Aorta (tissue), 5 donors: ENCODE measurements around the gene MAN2A1. TPM values are rescaled to one million over a fixed set of nuclear protein-coding genes. Genes with fewer than 3 reads are reported as not detected.
"Not testable (repeated sequence)": the region's sequence is repeated elsewhere in the genome, so short reads cannot be mapped to it uniquely, and the experiment has no call there.

Source experiments
- ATAC-seq: fragments of 200-7000 bp; cut with Tn5 transposase; one replicate; pipeline ENCODE4 v1.9.1; 2022; ENCODE audit warnings: moderate library complexity; ENCODE audit not compliant: low FRiP score
- DNase-seq, 2 donors: peaks; one replicate each; pipeline ENCODE4 v3.0.0-alpha.2; 2020
- H3K27ac ChIP-seq, 2 donors: one replicate each; pipeline ENCODE4 v1.5.1; 2013; ENCODE audit warnings: low read length in 2 of 2, mild to moderate bottlenecking in 2 of 2, moderate library complexity in 2 of 2, control low read depth in 1 of 2, inconsistent platforms in 1 of 2, low read depth in 1 of 2
- H3K27me3 ChIP-seq, 2 donors: one replicate each; pipeline ENCODE4 v1.6.1; 2013; ENCODE audit warnings: control low read depth in 1 of 2, low read length in 1 of 2, mild to moderate bottlenecking in 1 of 2, moderate library complexity in 1 of 2; ENCODE audit not compliant: insufficient read depth in 2 of 2, control insufficient read depth in 1 of 2
- H3K36me3 ChIP-seq, 2 donors: one replicate each; pipeline ENCODE4 v1.6.1; 2013; ENCODE audit warnings: control low read depth in 1 of 2, low read length in 1 of 2, mild to moderate bottlenecking in 1 of 2; ENCODE audit not compliant: insufficient read depth in 2 of 2, control insufficient read depth in 1 of 2
- H3K4me1 ChIP-seq, 2 donors: one replicate each; pipeline ENCODE4 v1.6.1; 2013; ENCODE audit warnings: low read length in 2 of 2, control low read depth in 1 of 2, mild to moderate bottlenecking in 1 of 2, moderate library complexity in 1 of 2; ENCODE audit not compliant: insufficient read depth in 2 of 2, control insufficient read depth in 1 of 2
- H3K4me3 ChIP-seq, 2 donors: one replicate each; pipeline ENCODE4 v1.5.1; 2013; ENCODE audit warnings: low read length in 2 of 2, control low read depth in 1 of 2, mild to moderate bottlenecking in 1 of 2
- H3K9me3 ChIP-seq: one replicate; pipeline ENCODE4 v1.6.1; 2013; ENCODE audit warnings: mild to moderate bottlenecking, low read length; ENCODE audit not compliant: control insufficient read depth
- WGBS, 2 donors: extraction: QIAGEN DNeasy Blood & Tissue Kit; methylation state at CpG; one replicate each; pipeline ENCODE4 v1.1.7; 2013; 5-methylcytosine and 5-hydroxymethylcytosine counted together
- intact Hi-C, 2 donors: fragments of 100-400 bp; cut with DNase I; formaldehyde crosslinking; loops; one replicate each; pipeline versions ENCODE4 v1.14.2 to v1.15.0; 2022
- polyA plus RNA-seq, 2 donors: library from polyadenylated mRNA; stranded (reverse); fragments of 200-250 nt; gene quantifications; one replicate each; pipeline ENCODE4 v1.2.3, GENCODE V29; 2013
- total RNA-seq, 2 donors: library from RNA; stranded (reverse); fragmentation: NEBNext Ultra II Directional; extraction: Animal tissue kit (Norgen Biotek cat#: 25700); gene quantifications; one replicate each; pipeline ENCODE4 v1.2.1, GENCODE V29; 2021
- donor health status: healthy with polysubstance abuse.
- donor health status: Bipolar disorder and iron deficiency.
- donor health status: DM: no; HTN: no; CAD: no.
- donor health status: DM: no; HTN: no; CAD: no.
- donor health status: DM: yes; HTN: yes; CAD: no.

Gene MAN2A1
- total and polyA plus RNA-seq, 4 donors = 14.5 to 69.7 (median 40.6) TPM

DNA sequence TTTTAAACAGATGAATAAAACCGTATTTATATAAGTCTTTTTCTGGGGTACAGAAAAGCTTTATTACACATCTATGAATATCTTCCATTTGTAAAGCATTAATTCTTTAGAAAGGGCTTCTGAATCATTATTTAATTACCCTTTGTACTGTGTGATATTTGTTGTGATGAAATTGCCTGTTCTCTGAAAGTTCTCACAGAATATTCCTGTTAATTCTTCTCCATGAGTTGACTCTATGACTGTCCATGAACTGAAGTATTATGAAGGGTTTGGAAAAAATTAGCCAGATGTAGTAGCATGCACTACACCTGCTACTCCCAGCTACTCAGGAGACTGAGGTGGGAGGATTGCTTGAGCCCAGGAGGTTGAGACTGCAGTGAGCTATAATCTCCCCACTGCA, 127.0 kb downstream of the MAN2A1 start:
- peaks cover 0 to 3% of the 10 kb centered on the region in 2 donors for H3K36me3 ChIP-seq
- DNase-seq = no peak
- no peak for ATAC-seq
- H3K27ac ChIP-seq = no peak overlapping the region
- H3K27me3 ChIP-seq = no peaks in the 10 kb centered on the region
- WGBS, 2 donors = 96 to 97% methylated on average over 1 of the region's 1 CpG
- H3K4me1 ChIP-seq = no peaks in the 10 kb centered on the region
- intact Hi-C loops = no loop called here
- H3K9me3 ChIP-seq = no peaks in the 10 kb centered on the region
- no peak overlapping the region for H3K4me3 ChIP-seq

DNA sequence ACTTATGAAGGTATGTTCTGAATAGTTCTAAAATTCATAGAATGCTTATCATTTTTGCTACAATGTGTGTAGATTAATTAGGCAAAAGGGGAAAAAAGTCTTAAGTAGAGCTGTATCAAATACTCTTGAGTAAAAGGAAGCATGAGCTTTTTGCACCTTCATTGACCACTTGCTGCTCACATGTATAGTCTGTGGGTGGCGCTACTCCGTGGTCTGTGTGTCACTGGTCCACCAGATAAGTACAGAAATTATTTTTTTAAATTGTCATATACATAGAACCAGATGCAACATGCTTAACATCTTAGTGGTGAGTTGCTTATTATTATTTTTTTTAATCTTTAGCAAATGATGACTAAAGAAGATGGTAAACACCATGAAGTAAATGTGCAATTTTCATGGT, 130.2 kb downstream of the MAN2A1 start:
- H3K9me3 ChIP-seq = no peaks in the 10 kb centered on the region
- WGBS, 2 donors = 42 to 70% methylated on average over 2 of the region's 2 CpGs
- DNase-seq (no peak), ATAC-seq (no peak)
- intact Hi-C loops = loop anchor here in 1 of 2 donors (10.0 kb wide), 1 partner anchor 125 kb away; no protein-coding TSS in a partner anchor
- no peaks in the 10 kb centered on the region for H3K4me1 ChIP-seq
- H3K27me3 ChIP-seq = no peaks in the 10 kb centered on the region
- no peak overlapping the region for H3K4me3 ChIP-seq
- H3K36me3 ChIP-seq = peaks cover 0 to 3% of the 10 kb centered on the region in 2 donors
- H3K27ac ChIP-seq = no peak overlapping the region

DNA sequence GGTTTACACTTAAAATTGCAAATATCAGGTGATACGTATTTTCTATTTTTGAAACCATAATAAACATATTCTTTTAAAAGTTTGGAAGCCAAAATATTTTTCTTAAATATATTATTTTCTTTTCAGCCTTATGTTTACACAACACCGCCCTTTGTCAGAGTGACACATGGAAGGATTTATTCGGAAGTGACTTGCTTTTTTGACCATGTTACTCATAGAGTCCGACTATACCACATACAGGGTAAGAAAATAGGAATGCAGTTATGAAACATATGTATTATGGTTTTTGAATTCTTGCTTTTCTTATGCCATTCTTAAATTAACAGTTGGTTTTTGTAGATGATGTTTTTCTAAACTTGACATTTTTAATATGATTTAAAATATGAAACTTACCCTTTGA, 133.9 kb downstream of the MAN2A1 start:
- ATAC-seq = no peak
- no peak overlapping the region for H3K27ac ChIP-seq
- 69 to 73% methylated on average over 4 of the region's 4 CpGs for WGBS, 2 donors
- H3K4me3 ChIP-seq = no peak overlapping the region
- intact Hi-C loops = loop anchor here in 1 of 2 donors (10.0 kb wide), 1 partner anchor 129 kb away; no protein-coding TSS in a partner anchor
- no peak for DNase-seq
- H3K27me3 ChIP-seq = no peaks in the 10 kb centered on the region
- no peaks in the 10 kb centered on the region for H3K4me1 ChIP-seq
- H3K36me3 ChIP-seq = peaks cover 0 to 3% of the 10 kb centered on the region in 2 donors
- no peaks in the 10 kb centered on the region for H3K9me3 ChIP-seq

DNA sequence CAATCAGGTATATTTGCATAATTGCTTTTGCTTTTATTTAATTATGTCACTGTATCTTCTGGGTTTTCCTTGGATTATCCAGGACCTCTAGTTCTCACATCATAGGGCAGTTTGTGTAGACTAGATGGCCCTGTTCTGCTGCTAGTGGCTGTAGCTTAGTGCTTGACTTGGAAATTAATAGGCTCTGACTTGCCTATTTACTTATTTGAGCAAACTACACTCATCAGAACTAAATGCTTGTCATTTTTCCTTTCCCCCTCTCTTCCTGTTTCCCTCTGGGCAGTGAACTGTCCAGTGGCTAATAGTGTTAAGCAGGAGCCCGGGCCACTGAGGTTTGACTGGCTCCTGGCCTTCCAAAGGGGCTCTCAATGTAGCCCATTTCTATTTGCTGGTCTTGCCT, 135.7 kb downstream of the MAN2A1 start:
- Histone ChIP-seq H3K27me3 (no peaks in the 10 kb centered on the region), H3K9me3 (no peaks in the 10 kb centered on the region), H3K4me3 (no peak overlapping the region), H3K4me1 (peaks cover 0 to 2% of the 10 kb centered on the region in 2 donors), H3K36me3 (peaks cover 0 to 2% of the 10 kb centered on the region in 2 donors), H3K27ac (no peak overlapping the region)
- DNase-seq = no peak
- intact Hi-C loops = loop anchor here in 1 of 2 donors (10.0 kb wide), 1 partner anchor 131 kb away; no protein-coding TSS in a partner anchor
- 98 to 100% methylated on average over 1 of the region's 1 CpG for WGBS, 2 donors
- ATAC-seq = no peak

DNA sequence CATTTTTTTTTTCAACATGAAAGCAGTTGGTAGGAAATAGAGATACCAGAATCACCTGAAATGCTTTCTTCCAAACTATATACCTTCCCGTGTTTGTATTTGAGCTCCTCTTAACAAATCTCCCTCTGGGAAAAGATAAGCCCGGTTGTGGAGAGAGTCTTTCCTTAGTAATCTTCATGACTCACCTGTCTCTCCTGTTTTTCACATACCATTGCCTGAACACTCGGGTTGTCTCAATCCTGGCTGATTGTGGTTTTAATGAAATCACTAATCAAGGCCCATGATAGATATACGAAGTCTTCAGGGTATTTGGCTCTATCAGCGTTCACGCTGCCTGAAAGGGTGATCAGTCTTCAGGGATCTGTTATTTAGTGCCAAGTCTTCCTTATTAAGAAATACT, 136.7 kb downstream of the MAN2A1 start:
- Histone ChIP-seq H3K36me3 (peaks cover 0 to 4% of the 10 kb centered on the region in 2 donors), H3K4me1 (peaks cover 0 to 2% of the 10 kb centered on the region in 2 donors), H3K4me3 (no peak overlapping the region), H3K27ac (no peak overlapping the region), H3K9me3 (no peaks in the 10 kb centered on the region), H3K27me3 (no peaks in the 10 kb centered on the region)
- WGBS, 2 donors = 83 to 84% methylated on average over 6 of the region's 6 CpGs
- DNase-seq (no peak), ATAC-seq (no peak)
- intact Hi-C loops = loop anchor here in 1 of 2 donors (10.0 kb wide), 1 partner anchor 132 kb away; no protein-coding TSS in a partner anchor

DNA sequence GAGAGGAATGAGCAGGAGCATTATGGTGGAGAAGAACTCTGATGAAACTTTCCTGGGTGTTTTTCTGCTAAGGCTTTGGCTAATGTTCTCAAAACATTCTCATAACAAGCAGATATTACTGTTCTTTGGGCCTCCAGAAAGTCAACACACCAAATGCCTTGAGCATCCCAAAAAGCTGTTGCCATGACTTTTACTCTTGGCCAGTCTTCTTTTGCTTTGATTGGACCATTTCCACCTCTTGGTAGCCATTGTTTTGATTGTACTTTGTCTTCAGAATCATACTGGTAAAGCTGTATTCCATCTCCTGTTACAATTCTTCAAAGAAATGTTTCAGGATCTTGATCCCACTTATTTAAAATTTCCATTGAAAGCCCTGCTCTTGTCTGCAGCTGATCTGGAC, 139.6 kb downstream of the MAN2A1 start:
- Histone ChIP-seq H3K4me3 (no peak overlapping the region), H3K27ac (no peak overlapping the region), H3K4me1 (peaks cover 0 to 2% of the 10 kb centered on the region in 2 donors), H3K36me3 (peaks cover 0 to 4% of the 10 kb centered on the region in 2 donors), H3K9me3 (no peaks in the 10 kb centered on the region), H3K27me3 (no peaks in the 10 kb centered on the region)
- intact Hi-C loops = loop anchor here in 1 of 2 donors (10.0 kb wide), 1 partner anchor 135 kb away; no protein-coding TSS in a partner anchor
- DNase-seq = no peak
- no peak for ATAC-seq

DNA sequence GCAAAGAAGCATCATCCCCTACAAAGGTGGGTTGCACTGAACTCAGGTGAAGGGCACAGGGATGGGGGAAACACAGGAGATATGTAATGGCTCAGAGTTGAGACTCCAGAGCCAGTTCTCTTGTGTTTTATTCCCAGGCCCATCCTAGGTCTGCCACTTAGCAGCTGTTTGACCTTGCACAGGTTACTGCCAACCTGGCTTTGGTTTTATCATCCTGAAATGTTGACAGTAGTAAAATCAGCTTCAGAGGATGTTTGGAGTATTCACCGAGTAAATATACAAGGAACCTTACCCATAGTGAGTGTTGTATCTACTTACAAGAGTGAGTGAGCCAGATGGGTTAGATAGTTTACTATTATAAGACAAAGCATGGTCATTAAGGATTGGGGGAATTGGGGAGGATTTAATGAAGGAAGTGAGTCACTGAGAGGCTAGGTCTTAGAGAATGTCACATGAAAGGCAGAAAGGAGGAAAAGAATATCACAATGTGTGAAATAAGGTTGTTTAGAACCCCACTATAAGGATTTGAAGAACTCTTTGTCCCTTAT, 141.3 kb downstream of the MAN2A1 start:
- Histone ChIP-seq H3K4me1 (peaks cover 0 to 2% of the 10 kb centered on the region in 2 donors), H3K4me3 (no peak overlapping the region), H3K36me3 (peaks cover 0 to 4% of the 10 kb centered on the region in 2 donors), H3K27ac (no peak overlapping the region), H3K27me3 (no peaks in the 10 kb centered on the region), H3K9me3 (no peaks in the 10 kb centered on the region)
- DNase-seq = no peak
- 99 to 100% methylated on average over 1 of the region's 1 CpG for WGBS, 2 donors
- ATAC-seq = no peak
- intact Hi-C loops = no loop called here

DNA sequence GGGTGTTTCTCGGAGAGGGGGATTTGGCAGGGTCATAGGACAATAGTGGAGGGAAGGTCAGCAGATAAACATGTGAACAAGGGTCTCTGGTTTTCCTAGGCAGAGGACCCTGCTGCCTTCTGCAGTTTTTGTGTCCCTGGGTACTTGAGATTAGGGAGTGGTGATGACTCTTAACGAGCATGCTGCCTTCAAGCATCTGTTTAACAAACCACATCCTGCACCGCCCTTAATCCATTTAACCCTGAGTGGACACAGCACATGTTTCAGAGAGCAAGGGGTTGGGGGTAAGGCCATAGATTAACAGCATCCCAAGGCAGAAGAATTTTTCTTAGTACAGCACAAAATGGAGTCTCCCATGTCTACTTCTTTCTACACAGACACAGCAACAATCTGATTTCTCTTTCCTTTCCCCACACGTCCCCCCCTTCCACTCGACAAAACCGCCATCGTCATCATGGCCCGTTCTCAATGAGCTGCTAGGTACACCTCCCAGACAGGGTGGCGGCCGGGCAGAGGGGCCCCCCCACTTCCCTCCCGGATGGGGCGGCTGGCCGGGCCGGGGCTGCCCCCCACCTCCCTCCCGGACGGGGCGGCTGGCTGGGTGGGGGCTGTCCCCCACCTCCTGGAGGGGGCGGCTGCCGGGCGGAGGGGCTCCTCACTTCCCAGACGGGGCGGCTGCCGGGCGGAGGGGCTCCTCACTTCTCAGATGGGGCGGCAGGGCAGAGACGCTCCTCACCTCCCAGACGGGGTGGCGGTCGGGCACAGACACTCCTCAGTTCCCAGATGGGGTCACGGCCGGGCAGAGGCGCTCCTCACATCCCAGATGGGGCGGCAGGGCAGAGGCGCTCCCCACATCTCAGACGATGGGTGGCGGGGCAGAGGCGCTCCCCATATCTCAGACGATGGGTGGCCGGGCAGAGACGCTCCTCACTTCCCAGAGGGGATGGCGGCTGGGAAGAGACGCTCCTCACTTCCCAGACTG, 142.8 kb downstream of the MAN2A1 start:
- H3K27ac ChIP-seq, H3K9me3 ChIP-seq, intact Hi-C loops, H3K4me3 ChIP-seq, H3K27me3 ChIP-seq, H3K4me1 ChIP-seq, ATAC-seq, H3K36me3 ChIP-seq: not testable (repeated sequence)
- 95 to 98% methylated on average over 28 to 41 of the region's 42 CpGs for WGBS, 2 donors
- peak in 1 of 2 donors; percentile 62 for DNase-seq
